Astrocyte of the cerebellum (primary cell): ENCODE measurements around the gene FOXS1.

Experiments used
- DNase-seq: peaks from one replicate; pipeline ENCODE4 v3.0.0-alpha.2; 2011; ENCODE audit warnings: low read depth
- H3K4me3 ChIP-seq: 2 replicates; pipeline ENCODE4 v1.5.1; 2011; ENCODE audit warnings: mild to moderate bottlenecking, low read depth, low read length, moderate library complexity
- in situ Hi-C: cut with HindIII; loops from 2 replicates; pipeline ENCODE4 v1.10.0; 2017; ENCODE audit warnings: low sequenced_read_pairs
- TF ChIP-seq, protein P1 (sequence below): IDR thresholded peaks from 2 replicates; pipeline ENCODE4 v1.5.1; 2012; ENCODE audit warnings: low read length, low read depth, moderate library complexity, mild to moderate bottlenecking; ENCODE audit errors: missing control alignments

FOXS1 gene

DNA sequence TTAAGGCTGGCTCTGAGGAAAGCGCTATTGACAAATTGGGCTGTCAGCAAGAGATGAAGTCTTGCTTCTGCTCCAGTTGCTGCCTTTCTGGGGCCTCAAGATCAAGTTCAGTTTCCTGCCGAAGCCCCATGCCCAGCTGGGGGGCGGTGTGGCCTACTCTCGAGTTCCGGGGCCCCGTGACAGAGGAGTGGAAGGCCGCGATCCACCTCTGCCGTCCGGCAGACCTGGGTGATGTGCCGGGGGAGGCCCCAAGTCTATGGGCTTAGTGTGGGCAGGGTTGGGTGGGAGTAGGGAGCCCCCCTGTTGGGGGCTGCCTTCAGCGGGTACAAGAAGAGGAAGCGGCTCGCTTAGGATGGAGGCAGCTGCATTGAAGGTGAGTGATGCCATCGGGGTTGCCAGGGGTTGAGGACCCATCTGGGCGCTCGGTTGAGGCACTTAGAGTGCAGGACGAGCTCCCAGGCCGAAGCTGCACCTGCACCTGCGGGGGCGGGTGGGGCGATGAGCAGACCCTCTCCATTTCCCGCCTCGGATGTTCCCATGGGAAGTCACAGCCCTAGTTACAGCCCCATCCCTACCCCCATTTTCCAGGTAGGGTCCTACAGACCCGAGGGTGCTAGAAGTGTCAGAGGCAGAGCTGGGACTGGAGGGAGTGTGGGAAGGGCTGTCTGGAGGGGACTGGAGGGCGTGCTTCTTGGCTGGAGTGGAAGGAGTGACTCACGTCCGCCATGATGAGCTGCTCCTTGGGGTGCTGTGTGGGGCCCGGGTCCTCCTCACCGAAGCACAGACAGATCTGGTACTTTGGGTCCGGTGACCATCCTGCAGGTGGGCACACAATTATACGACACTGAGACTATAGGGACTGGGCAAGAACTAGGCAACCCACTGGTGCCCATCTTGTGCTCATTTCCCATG, 2.9 kb upstream of the FOXS1 start:
- in situ Hi-C loops: loop anchor here (10.0 kb wide), 1 partner anchor 236 kb away; no protein-coding TSS in a partner anchor
- no peak for DNase-seq
- no peak overlapping the region for H3K4me3 ChIP-seq
- TF ChIP-seq, protein P1, sequence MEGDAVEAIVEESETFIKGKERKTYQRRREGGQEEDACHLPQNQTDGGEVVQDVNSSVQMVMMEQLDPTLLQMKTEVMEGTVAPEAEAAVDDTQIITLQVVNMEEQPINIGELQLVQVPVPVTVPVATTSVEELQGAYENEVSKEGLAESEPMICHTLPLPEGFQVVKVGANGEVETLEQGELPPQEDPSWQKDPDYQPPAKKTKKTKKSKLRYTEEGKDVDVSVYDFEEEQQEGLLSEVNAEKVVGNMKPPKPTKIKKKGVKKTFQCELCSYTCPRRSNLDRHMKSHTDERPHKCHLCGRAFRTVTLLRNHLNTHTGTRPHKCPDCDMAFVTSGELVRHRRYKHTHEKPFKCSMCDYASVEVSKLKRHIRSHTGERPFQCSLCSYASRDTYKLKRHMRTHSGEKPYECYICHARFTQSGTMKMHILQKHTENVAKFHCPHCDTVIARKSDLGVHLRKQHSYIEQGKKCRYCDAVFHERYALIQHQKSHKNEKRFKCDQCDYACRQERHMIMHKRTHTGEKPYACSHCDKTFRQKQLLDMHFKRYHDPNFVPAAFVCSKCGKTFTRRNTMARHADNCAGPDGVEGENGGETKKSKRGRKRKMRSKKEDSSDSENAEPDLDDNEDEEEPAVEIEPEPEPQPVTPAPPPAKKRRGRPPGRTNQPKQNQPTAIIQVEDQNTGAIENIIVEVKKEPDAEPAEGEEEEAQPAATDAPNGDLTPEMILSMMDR: no peak

DNA sequence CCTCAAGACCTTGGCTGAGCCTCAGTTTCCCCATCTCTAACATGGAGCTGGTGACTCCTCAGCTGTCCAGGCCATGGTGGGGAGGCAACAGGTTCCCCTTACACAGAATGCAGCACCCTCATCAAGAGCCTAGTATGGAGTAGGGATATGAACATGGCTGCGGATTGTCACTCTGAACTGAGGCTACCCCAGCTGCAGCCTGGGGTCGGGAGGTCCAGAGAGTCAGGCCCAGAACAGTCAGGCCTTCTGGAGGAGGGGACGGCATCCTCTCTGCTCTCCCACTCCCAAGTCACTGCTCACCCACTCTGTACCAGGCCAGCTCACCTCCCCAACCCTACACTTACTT, 1.4 kb upstream of the FOXS1 start:
- TF ChIP-seq, protein P1: no peak
- in situ Hi-C loops: loop anchor here (10.0 kb wide), 1 partner anchor 238 kb away; no protein-coding TSS in a partner anchor
- DNase-seq: no peak
- H3K4me3 ChIP-seq: no peak overlapping the region

DNA sequence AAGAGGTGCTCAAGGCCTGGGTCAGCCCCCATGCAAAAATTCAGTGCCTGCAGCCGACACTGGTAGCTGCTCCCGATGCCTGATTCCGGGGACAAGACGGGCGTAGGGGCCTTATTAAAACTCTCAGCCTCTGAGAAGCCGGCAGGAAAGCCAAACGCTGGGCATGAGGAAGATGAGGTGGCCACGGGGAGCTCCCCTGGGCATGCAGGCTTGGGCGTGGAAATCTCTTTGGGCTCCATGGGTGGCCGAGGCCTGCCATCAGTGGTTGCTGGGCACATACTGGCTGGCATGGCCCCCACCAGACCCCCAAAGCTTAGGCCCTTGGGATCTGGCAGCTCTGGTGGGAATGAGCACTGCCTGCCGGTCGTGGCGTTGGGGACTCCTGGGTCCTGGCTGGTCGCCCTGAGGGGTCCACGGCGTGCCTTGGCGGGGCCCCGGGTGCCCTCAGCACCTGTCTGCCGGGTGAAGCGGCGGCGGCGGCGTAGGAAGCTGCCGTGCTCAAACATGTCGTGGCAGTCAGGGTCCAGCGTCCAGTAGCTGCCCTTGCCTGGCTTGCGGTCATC, 586 bp downstream of the FOXS1 start:
- TF ChIP-seq, protein P1: no peak
- in situ Hi-C loops: loop anchor here (10.0 kb wide), 1 partner anchor 240 kb away; no protein-coding TSS in a partner anchor
- no peak for DNase-seq
- no peak overlapping the region for H3K4me3 ChIP-seq

DNA sequence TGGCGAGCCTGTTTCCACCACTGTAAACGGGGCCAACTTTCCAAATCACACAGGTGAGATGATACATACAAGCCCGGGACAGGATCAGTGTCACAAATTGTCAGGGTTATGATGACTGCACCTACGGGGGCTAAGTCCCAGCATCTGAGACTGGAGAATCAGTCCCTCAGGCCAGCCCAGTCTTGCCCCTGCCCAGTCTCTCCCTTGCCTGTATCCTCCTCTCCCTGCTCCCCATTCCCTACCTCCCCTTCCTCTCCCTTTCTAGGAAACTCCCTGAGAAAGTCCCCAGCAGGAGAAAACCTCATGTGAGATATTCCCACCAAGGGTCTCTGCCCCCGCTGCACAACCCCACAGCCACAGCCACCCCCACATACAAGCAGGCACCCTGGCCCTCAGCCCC, 1.5 kb downstream of the FOXS1 start:
- peak overlapping the region; percentile 5 for H3K4me3 ChIP-seq
- no peak for DNase-seq
- TF ChIP-seq, protein P1: no peak
- in situ Hi-C loops: loop anchor here (10.0 kb wide), 1 partner anchor 241 kb away; no protein-coding TSS in a partner anchor

DNA sequence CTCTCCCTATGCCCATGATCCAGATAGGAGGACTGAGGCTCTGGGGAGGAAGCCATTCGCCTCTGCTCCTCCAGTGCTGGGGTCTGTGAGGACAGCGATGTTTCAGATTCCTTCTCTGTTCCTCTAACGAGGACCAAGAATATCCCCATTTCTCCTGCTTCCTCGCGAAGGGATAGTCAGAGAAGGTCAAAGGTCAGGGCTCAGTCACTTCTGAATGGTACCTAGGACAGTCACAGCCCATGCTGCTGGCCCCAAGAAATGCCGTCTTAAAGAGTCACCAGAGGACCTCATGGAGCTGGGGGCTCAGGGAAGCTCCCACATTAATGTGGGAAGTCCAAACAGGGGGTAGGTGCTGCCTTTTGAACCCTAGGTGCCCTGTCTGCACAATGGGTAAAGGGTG, 2.1 kb downstream of the FOXS1 start:
- TF ChIP-seq, protein P1: no peak

DNA sequence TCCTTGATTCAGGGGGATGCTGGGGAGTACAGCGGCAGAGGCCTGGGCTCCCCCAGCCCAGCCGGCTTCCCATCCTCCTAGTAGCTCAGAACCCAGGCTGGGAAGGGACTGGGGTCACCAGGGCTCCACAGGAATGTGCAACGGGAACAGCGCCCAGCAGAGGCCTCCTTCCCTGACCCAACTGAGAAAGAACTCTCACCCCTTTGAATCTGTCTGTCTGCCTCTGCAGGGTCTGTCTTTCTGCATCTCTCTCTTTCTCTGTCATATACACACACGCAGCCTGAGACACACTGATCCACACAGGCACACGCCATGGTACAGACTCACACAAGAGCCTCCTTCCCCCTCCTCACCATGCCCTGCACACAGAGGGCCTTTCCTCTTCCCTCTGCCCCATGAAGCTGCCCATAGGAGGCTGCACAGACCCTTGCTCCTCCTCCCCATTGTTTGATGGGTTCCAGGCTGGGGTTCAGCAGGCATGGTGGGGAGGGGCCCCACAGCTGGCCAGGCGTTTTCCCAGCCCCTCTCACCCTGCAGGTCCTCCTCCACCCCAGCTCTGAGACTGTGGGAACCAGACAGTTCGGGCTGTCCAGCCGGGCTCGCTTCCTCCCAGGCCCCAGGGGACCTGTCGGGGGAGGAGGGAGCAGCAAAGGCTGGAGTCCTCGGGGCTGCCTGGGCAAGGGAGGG, 2.8 kb downstream of the FOXS1 start:
- no peak overlapping the region for H3K4me3 ChIP-seq
- peak; percentile 45 for DNase-seq
- TF ChIP-seq, protein P1: no peak
- in situ Hi-C loops: loop anchor here (10.0 kb wide), 1 partner anchor 242 kb away; no protein-coding TSS in a partner anchor

More for the DNA sequence above, 2.1 kb downstream of the FOXS1 start:
- no peak overlapping the region for H3K4me3 ChIP-seq
- in situ Hi-C loops: loop anchor here (10.0 kb wide), 1 partner anchor 242 kb away; no protein-coding TSS in a partner anchor
- no peak for DNase-seq
